T-helper 2 cell treated with Interferon-gamma antibody and Interleukin-4, amounts not matched to agents 100 ng/mL and 5 ng/mL, for 36 hours (primary cell): ENCODE results near the gene PYY. TPM values are rescaled to one million over a fixed set of nuclear protein-coding genes. Genes with fewer than 3 reads are reported as not detected.
"Not testable (repeated sequence)": the region's sequence is repeated elsewhere in the genome, so short reads cannot be mapped to it uniquely, and the experiment has no call there.

Source experiments
- intact Hi-C: fragments of 100-400 bp; cut with micrococcal nuclease; formaldehyde crosslinking; loops from one replicate; pipeline ENCODE4 v1.15.1; 2023
- total RNA-seq: library from RNA; stranded (reverse); gene quantifications from 2 replicates; pipeline ENCODE4 v1.2.3, GENCODE V29; 2022

Gene PYY
- total RNA-seq, 1 donor from 2014 or later: not detected

GRCh38 chr17:43946781-43947180, 7.0 kb downstream of the PYY start:
- intact Hi-C loops: no loop called here

- intact Hi-C loops: no loop called here
These were observed 8.5 kb downstream of the PYY start for GRCh38 chr17:43945074-43945829.

DNA sequence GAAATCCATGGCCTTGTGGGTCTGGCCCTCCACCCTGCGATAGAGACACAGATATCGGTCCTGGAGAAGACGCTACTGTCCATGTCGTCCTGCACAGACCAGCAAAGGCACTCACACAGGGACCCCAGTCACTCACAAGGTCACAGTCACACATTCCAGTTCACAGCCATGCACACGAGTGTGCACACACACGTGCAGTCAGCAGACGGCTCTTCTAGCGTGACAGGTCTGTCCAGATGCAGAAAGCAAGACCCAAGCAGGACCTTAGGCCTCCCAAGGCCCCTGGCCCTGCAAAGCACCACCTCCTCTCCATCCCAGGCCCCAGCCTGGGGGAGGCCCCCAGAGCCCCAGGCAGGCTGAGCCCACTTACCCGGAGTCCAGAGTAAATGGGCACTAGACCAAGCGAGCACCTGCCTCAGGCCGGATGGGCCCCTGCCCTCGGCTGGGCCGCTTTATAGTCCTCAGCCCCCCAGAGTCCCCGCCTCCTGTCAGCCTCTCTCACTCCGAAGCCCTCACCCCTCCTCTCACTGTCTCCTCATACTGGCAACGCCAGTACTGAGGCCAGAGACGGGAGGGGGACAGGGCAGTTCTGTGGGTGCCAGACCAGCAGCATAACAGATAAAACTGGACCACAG, 11.6 kb downstream of the PYY start, which contains the start of gene PPY:
TSS of gene PPY (minus strand) at position 426 of the 635 bp plus-strand sequence. CDS start 822 bp downstream, outside the sequence.
- intact Hi-C loops: no loop called here

- intact Hi-C loops: no loop called here
These were observed 13.1 kb downstream of the PYY start for GRCh38 chr17:43940630-43941029.

DNA sequence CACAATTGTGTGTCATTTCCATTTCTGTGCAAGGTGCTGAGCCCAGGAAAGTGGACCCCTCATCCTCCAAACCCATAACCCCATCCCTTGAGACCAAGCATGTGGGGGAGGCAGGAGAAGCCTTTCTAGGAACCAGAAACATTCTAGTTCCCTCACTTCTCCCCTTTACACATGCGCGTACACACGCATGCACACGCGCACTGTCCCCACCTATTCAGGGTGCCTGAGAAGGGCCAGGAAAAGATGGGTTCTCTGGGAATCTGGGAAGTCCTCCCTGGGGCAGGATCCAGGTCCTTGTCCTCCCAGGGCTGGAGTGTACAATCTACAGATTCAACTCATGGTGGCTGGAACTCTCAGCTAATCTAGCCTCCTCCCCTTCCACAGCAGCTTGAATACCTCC, 13.9 kb downstream of the PYY start:
- intact Hi-C loops: loop anchor here (10.0 kb wide), 1 partner anchor 175 kb away; no protein-coding TSS in a partner anchor

DNA sequence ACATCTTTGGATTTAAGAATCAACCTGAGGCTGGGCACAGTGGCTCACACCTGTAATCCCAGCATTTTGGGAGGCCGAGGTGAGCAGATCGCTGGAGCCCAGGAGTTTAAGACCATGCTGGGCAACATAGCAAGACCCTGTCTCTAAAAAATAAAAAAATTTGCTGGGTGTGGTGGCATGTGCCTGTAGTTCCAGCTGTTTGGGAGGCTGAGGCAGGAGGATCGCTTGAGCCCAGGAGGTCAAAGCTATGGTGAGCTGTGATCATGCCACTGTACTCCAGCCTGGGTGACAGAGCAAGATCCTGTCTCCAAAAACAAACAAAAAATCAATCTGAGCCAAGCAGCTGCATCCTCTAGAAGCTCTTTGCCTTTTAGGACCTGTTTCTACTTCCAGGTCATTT, 14.3 kb downstream of the PYY start:
- intact Hi-C loops: loop anchor here (10.0 kb wide), 1 partner anchor 175 kb away; no protein-coding TSS in a partner anchor

DNA sequence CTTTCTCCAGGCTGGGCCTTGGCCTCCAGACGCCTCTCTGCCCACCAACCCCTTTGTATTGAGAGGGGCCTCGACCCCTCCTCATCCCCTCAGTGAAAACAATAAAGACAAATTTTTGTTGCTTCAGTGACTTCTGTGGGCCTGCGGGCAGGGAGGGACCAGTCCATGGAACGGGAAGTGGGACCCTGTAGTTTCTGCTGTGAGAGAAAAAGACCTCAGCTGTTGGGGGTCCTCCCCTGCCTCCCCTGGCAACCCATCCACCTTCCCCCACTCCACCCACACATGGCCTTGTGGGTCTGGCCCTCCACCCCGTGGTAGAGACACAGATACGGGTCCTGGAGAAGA, 14.9 kb downstream of the PYY start:
- intact Hi-C loops: loop anchor here (10.0 kb wide), 1 partner anchor 176 kb away; no protein-coding TSS in a partner anchor

GRCh38 chr17:43936434-43936833, 17.3 kb downstream of the PYY start:
- intact Hi-C loops: loop anchor here (10.0 kb wide), 1 partner anchor 178 kb away; no protein-coding TSS in a partner anchor

GRCh38 chr17:43935926-43936261, 17.8 kb downstream of the PYY start:
- intact Hi-C loops: loop anchor here (10.0 kb wide), 1 partner anchor 179 kb away; no protein-coding TSS in a partner anchor

DNA sequence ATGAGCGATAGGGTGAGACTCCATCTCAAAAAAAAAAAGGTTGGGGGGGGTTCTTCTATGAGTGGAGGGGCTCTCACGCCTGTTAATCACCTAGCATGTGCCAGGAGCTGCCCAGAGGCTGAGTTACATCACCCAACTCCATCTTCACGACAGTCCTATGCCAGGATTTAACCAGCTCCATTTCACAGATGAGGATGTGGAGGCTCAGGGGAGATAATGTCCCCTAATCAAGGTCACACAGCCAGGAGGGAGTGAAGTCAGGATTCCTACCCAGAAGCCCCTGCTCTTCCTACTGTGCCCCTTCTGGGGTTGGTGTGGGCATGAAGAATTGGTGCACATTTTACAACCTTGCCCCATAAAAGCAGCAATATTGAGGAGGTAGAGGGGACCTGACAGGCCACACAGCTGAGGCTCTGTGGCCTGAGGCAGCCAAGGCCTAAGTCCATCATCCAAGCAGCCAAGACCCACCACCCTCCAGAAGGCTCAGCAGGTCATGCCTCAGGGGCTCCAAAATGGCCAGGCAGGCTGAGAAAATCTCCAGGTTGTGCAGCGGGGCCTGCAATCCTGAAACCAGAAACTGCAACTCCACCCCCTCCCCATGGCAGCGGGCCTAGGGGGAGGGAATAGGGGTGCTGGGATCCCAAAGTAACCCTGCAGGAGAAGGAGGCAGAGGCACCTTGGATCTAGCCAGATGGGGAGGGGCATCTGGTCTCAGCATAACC, 18.4 kb downstream of the PYY start:
- intact Hi-C loops: loop anchor here (10.0 kb wide), 1 partner anchor 179 kb away; no protein-coding TSS in a partner anchor

DNA sequence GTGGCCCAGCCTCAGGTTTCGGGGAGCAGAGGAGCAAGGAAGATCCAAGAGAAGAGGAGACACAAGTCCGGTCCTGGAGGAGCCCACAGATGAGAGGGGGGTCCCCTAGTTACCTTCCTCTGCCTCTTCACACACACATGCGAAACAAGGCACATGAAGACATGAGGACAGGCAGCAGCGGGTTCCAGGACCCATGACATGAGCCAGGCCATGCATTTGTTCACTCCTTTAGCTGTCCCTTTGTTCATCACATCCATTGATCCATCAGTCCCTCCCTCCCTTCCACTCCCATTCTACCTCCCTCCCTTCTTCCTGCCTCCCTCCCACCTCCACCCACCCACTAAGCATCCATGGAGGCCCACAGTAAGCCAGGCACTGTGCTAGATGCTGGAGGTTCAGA, 20.8 kb downstream of the PYY start:
- intact Hi-C loops: loop anchor here (10.0 kb wide), 1 partner anchor 182 kb away; no protein-coding TSS in a partner anchor

DNA sequence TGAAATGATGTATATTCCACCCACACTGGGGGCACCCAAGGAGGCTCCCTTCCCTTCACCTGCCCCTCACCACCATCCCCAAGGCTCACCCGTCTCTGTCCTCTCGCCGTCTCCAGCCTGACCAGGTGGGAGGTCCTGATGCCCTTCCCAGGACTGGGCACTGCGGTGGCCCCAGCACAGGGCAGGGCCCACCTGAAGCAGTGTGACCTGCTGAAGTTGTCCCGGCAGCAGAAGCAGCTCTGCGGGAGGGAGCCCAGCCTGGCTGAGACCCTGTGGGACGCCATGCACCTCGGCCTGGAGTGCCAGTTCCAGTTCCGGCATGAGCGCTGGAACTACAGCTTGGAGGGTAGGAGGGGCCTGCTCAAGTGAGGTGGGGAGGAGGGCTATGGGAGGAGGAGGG, 21.4 kb downstream of the PYY start:
- intact Hi-C loops: loop anchor here (10.0 kb wide), 1 partner anchor 182 kb away; no protein-coding TSS in a partner anchor

GRCh38 chr17:43931062-43931571, 22.6 kb downstream of the PYY start:
- intact Hi-C loops: loop anchor here (10.0 kb wide), 1 partner anchor 184 kb away; no protein-coding TSS in a partner anchor

DNA sequence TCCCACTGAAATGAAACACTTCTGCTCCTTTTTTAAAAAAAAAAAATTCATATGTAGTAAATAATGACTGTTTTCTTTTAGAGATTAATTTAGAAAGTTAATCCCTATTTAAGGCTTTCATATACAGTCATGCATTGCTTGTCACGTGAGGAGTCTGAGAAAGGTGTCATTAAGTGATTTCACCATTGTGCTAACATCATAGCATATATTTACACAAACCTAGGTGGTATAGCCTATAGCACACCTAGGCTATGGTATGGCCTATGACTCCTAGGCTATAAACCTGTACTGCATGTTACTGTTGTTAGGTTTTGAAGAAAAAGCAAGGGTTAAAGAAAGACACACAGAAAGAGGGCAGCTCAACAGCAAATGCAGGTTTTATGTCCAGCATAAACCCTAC, 25.1 kb downstream of the PYY start:
- intact Hi-C loops: no loop called here

DNA sequence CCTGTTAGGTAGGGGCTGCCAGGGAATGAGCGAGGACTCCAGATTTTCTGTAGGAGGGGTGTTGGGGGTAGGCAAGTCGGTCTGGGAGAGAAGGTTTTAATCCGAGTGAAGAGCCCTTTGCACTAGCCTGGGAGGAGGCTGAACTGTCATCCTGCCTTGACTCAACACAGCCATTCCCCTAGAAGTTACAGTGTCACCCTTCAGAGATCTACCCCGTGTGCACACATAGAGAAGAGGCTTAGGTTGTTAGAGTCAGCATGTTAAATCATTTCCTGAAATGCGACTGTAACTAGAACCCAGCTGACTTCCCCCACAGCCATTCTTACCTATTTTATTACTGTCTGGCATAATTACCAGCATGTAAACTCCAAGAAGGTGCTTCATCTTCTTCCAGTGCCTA, 25.8 kb downstream of the PYY start:
- intact Hi-C loops: not testable (repeated sequence)

- intact Hi-C loops: no loop called here
These were observed 26.5 kb downstream of the PYY start for GRCh38 chr17:43927060-43927864.

DNA sequence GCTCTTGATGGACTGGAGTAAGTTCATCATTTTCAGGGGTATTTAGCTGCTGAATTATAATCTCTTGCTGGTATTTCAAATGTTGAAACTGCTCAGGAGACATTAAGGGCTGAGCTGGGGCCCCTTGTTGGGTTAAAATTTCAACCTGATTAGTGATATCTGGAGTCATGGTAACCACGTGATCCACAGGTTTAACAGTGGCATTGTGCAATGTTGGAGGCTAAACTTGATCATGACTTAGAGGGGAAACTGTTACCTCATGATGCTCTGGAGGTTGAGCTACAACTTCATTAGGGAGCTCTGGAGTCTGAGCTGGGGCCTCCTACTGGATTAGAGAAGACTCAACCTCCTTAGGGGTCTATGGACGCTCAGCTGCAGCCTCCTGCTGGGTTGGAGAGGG, 29.2 kb downstream of the PYY start:
- intact Hi-C loops: no loop called here

DNA sequence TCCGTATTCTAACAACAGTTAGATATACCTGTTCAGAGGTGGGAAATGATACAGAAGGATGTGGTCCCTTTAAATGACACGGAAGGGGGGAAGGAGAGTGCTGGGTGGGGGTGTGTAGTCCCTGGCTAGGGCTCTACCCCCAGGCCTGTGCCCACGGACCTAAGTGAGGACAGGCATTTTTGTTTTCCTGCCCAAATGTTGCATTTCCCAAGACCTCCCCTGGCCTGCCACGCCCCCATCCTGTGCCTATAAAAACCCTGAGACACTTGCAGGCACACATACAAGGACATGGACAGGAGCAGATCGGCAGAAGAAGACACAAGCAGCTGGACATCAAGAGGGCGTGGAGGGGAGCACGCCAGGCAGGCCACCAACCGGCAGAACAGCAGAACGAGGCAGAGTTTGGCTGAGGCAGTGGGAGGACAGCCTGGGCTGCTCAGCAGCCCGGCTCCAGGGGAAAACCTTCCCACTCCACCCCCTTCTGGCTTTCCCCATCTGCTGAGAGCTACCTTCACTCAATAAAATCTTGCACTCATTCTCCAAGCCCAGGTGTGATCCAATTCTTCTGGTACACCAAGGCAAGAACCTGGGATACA, 33.1 kb downstream of the PYY start:
- intact Hi-C loops: no loop called here

- intact Hi-C loops: no loop called here
These were observed 35.7 kb downstream of the PYY start for GRCh38 chr17:43918026-43918389.

DNA sequence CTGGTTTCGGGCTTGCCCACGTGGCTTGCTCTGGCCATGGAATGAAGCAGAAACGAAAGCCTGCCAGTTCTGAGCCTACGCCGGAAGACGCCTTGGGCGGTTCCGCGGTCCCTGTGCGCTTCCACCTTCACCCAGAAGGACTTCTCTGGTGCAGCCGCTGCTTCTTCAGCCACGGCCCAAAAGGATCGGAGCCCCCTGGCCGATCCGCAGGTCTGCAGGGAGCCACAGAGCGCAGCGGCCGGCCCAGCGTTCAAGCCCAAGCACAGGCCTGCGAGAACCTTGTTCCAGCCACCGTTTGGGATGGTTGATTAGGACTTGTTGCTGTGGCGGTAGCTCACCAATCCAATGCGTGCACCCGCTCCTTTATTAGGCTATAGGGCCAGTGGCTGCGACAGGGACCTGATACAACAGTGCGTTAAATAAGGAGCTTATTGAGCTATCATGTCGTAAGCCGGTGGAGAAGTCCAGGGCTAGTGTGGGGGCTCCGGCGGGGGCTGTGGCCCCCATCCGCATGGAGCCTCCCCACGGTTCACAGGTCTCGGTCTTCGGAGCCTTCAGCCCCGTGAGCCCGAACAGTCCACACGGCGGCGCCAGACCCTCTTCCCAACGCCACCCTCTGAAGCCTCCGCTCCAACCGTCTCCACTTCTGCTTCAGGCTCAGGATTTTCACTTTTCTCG, 36.3 kb downstream of the PYY start:
- intact Hi-C loops: no loop called here
